ENCODE data around the gene TMPO. TPM values are rescaled to one million over a fixed set of nuclear protein-coding genes. Genes with fewer than 3 reads are reported as not detected.
"Not testable (repeated sequence)": the region's sequence is repeated elsewhere in the genome, so short reads cannot be mapped to it uniquely, and the experiment has no call there.

The TMPO gene
- total and polyA plus RNA-seq, 2 donors (not counting 3 experiments of a cell fraction or from before 2014, with no cell fraction given), result 27.8 to 150 TPM

DNA sequence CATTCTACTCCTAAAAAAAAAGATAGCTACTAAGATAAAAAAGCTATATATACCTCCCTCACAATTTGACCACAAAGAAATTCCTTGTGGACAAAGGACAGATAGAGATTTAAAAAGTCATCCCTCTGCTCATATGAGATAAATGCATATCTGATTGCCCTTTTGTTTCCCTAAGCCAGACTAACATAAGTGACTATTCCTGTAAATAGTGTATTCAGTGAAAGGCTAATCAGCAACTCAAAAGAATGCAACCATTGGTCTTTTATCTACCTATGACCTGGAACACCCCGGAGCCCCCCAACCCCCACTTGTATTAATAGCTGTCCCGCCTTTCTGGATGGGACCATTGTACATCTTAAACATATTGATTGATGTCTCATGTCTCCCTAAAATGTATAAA, 6.3 kb upstream of the TMPO start:
- FAIRE-seq (no peak), DNase-seq (ENCODE audit: low read depth, low spot score) (no peak)
- Histone ChIP-seq H3K27ac (ENCODE audit: insufficient read depth, low read depth, low read length) (no peak overlapping the region), H3K79me2 (ENCODE audit: control insufficient read depth, insufficient read depth, low read length) (peaks cover 6% of the 10 kb centered on the region), H3K9me3 (replicated peaks; ENCODE audit: control insufficient read depth, insufficient read depth, low read length) (no peaks in the 10 kb centered on the region), H4K20me1 (replicated peaks; ENCODE audit: control insufficient read depth, extremely low read depth, insufficient read depth, low read length) (no peaks in the 10 kb centered on the region), H3K4me2 (ENCODE audit: insufficient read depth, low read length) (no peak overlapping the region), H3K9ac (replicated peaks; ENCODE audit: extremely low read depth, insufficient read depth, low read length) (no peak overlapping the region), H2AFZ (ENCODE audit: low read depth, low read length) (no peak overlapping the region), H3K9me1 (replicated peaks; ENCODE audit: control insufficient read depth, extremely low read depth, insufficient read depth, low read length) (no peaks in the 10 kb centered on the region), H3K4me1 (ENCODE audit: control insufficient read depth, extremely low read depth, insufficient read depth, low read length) (peaks cover 8% of the 10 kb centered on the region), H3K4me3 (replicated peaks in 1 of 3; ENCODE audit: insufficient read depth in 1 of 3, low read depth in 1 of 3, low read length in 3 of 3) (no peak overlapping the region), H3K36me3 (ENCODE audit: control insufficient read depth in 2 of 2, extremely low read depth in 1 of 2, insufficient read depth in 2 of 2, low read length in 2 of 2) (no peaks in the 10 kb centered on the region), H3K27me3 (ENCODE audit: control insufficient read depth in 2 of 2, insufficient read depth in 2 of 2, low read length in 2 of 2) (no peaks in the 10 kb centered on the region)
- intact Hi-C loops (cut with micrococcal nuclease) (no loop called here), dilution Hi-C loops (cut with MboI; ENCODE audit: extremely low pct_ligation_motif_present, low sequenced_read_pairs) (no loop called here)
- BruUV-seq (replicated peaks), result no TSS peak
- POLR2A ChIA-PET, result interaction anchor here (1.2 kb wide), 1 partner anchor 84 kb away, joined by 3 read pairs; the partner anchor contains the start of gene SLC25A3
- CTCF ChIA-PET, result interaction anchor here (0.7 to 1.0 kb wide), 3 partner anchors 12 to 108 kb away, joined by 3 to 7 read pairs (median 3); no protein-coding TSS in a partner anchor
- TF ChIP-seq MYC (IDR thresholded peaks at IDR 0.05; ENCODE audit: low read depth, low read length) (no peak), POLR2AphosphoS5 (IDR thresholded peaks at IDR 0.05; ENCODE audit: insufficient read depth, low read depth, low read length) (no peak), GATA2 (IDR thresholded peaks at IDR 0.05; ENCODE audit: insufficient read depth, insufficient read length, low read depth, low read length) (no peak), FOS (IDR thresholded peaks at IDR 0.05; ENCODE audit: borderline replicate concordance, insufficient read depth, low read length) (no peak), MAX (IDR thresholded peaks at IDR 0.05; ENCODE audit: insufficient read depth, insufficient read length) (no peak), POLR2A (IDR thresholded peaks at IDR 0.05; ENCODE audit: low read depth, low read length) (no peak), JUN (IDR thresholded peaks at IDR 0.05; ENCODE audit: borderline replicate concordance, insufficient read depth, insufficient read length, low read depth) (no peak), EZH2 (IDR thresholded peaks at IDR 0.05; ENCODE audit: borderline replicate concordance, low read depth, low read length, severe bottlenecking) (no peak)
- TF ChIP-seq, protein P1, sequence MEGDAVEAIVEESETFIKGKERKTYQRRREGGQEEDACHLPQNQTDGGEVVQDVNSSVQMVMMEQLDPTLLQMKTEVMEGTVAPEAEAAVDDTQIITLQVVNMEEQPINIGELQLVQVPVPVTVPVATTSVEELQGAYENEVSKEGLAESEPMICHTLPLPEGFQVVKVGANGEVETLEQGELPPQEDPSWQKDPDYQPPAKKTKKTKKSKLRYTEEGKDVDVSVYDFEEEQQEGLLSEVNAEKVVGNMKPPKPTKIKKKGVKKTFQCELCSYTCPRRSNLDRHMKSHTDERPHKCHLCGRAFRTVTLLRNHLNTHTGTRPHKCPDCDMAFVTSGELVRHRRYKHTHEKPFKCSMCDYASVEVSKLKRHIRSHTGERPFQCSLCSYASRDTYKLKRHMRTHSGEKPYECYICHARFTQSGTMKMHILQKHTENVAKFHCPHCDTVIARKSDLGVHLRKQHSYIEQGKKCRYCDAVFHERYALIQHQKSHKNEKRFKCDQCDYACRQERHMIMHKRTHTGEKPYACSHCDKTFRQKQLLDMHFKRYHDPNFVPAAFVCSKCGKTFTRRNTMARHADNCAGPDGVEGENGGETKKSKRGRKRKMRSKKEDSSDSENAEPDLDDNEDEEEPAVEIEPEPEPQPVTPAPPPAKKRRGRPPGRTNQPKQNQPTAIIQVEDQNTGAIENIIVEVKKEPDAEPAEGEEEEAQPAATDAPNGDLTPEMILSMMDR (IDR thresholded peaks at IDR 0.05; ENCODE audit: extremely low read depth in 1 of 2, insufficient read depth in 1 of 2, low read depth in 1 of 2, low read length in 2 of 2), result no peak

GRCh38 chr12:98511806-98512205, 3.6 kb upstream of the TMPO start:
- DNase-seq (ENCODE audit: low read depth, low spot score); CTCF ChIA-PET; H3K27ac ChIP-seq (ENCODE audit: insufficient read depth, low read depth, low read length); H3K36me3 ChIP-seq (ENCODE audit: control insufficient read depth in 2 of 2, extremely low read depth in 1 of 2, insufficient read depth in 2 of 2, low read length in 2 of 2); H3K9me3 ChIP-seq (replicated peaks; ENCODE audit: control insufficient read depth, insufficient read depth, low read length); H2AFZ ChIP-seq (ENCODE audit: low read depth, low read length); H4K20me1 ChIP-seq (replicated peaks; ENCODE audit: control insufficient read depth, extremely low read depth, insufficient read depth, low read length); FAIRE-seq; dilution Hi-C loops (cut with MboI; ENCODE audit: extremely low pct_ligation_motif_present, low sequenced_read_pairs); H3K4me2 ChIP-seq (ENCODE audit: insufficient read depth, low read length); H3K27me3 ChIP-seq (ENCODE audit: control insufficient read depth in 2 of 2, insufficient read depth in 2 of 2, low read length in 2 of 2); intact Hi-C loops (cut with micrococcal nuclease); H3K4me3 ChIP-seq (replicated peaks in 1 of 3; ENCODE audit: insufficient read depth in 1 of 3, low read depth in 1 of 3, low read length in 3 of 3); H3K9ac ChIP-seq (replicated peaks; ENCODE audit: extremely low read depth, insufficient read depth, low read length); POLR2A ChIA-PET; H3K9me1 ChIP-seq (replicated peaks; ENCODE audit: control insufficient read depth, extremely low read depth, insufficient read depth, low read length); BruUV-seq (replicated peaks): not testable (repeated sequence)
- H3K4me1 ChIP-seq (ENCODE audit: control insufficient read depth, extremely low read depth, insufficient read depth, low read length), result peaks cover 14% of the 10 kb centered on the region
- peaks cover 27% of the 10 kb centered on the region for H3K79me2 ChIP-seq (ENCODE audit: control insufficient read depth, insufficient read depth, low read length)
